HG02870 (cell line): ENCODE results near the gene HOXA3.

Experiments
- ATAC-seq: cut with Tn5 transposase; IDR thresholded peaks from one replicate; pipeline ENCODE4 v1.9.1; 2021; ENCODE audit warnings: mild to moderate bottlenecking, moderate library complexity; ENCODE audit not compliant: unreplicated experiment

HOXA3 gene

DNA sequence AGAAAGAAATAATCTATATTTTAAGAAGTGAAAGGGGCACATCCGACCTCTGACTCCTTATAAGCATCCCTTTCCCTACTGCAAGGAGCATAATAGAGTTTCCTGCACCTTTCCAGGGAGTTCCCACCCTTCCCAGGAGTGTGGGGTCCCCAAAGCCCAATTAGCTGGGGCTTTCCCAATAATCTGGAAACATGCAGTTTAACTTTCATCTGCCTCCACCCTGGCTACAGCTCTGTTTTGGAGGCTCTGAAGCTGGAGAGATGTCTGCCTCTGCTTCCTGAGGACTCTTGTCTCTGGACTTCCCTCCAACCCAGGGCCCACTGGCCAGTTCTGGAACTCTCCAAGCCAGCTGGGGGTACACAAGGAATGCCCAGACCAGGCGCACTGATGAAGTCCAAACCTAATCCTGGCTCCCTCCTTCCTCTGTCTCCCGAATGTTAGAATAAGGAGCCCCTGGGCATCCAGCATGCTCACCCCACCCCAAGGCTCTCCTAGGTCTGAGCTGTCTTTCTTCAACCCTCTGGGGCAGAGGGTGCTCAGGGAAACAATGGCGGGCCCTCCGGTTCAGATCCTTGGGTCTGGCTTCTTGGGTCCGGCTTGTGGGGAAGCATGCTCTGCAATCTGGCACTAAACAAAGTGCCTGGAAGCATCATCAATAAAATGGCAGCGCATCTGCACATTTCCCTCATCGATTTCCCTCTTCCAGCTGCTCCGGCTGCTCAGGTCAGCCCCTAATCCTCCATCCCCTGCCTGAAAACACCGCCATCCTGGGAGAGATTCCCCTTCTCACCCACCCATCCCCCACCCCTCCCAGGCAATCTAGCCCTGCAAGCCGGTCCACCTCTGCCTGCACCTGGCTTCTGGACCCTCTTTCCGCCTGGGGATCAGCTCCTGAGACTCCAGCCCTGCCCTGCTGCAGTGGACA lies 35.2 kb downstream of the HOXA3 start:
- no peak for ATAC-seq

DNA sequence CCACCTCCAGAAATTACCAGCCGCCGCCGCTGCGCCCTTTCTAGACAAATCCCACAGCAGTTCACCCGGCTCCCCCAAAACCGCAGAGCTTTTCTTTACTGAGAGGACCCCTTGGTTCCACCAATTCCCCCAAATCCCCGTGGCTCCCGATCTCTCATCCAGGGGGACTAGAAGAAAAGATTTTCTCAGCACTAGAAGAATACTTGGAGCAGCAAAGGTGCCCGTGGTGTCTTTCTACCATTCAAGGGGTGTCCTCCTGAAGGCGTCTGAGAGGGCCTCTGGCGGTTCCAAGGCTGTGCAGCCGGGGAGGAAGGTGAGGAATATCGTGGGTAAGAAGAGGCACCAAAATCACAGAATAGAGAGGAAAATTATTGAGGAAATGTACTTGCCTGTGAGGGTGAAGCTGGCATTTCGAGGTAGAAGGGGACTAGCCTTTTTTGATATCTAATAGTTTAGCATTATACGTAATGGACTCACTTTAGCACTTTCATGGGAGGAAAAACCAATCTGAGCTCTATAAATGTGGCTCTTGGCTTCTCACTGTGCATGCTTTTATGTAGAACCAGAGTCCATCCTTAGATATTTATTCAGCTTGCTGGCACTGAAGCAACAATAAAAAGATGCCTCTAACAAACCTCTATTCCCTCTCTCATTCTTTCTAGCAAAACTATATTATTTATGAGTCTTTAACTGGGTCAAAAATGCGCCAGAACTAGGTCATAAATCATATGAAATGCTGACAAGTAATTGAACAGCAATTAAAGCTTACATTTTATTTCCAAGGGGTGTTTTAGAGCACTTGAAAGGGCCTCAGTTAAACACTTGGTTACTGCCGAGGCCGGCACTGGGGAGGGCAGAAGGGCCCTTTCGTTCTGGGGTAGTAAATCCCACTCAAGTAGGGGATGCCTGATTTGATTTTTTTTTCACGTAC lies 36.1 kb downstream of the HOXA3 start:
- no peak for ATAC-seq

DNA sequence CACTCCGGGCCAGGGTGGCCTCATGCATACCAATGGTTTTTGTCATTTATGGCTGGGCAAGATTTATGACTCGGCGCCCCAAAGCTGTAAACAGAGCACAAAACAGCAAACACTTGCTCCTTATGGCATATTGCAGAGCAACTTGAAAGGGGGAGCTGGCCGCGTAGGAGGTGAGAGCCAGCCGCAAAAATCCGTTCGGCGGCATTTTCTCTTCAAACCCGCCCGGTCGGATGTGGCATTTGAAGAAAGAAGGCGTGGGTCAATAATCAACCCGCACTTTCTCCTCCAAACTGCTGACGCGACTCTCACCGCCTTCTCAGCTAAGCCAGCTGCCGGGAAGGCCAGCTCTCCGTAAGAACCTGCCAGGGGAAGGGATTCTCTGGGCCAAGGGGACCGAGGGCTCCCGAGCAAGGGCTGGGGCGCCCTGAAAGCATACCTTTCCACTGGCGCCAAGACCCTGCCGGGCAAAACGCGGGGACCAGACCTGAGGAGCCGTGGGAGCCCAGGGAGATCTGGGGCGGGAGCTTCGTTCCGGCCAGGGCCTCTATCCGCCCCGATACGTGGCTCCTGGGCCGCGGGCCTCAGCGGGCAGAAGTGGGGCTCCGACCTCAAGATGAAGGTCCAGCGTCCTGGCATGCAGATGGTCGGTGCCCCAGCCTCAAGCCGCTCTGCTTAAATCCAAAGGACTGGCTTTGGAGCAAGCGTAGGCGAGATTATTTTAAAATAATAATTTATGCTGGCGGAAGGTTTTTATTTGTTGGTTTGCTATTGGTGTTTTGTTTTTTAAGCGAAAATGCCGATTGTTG lies 37.0 kb downstream of the HOXA3 start:
- ATAC-seq, result no peak

DNA sequence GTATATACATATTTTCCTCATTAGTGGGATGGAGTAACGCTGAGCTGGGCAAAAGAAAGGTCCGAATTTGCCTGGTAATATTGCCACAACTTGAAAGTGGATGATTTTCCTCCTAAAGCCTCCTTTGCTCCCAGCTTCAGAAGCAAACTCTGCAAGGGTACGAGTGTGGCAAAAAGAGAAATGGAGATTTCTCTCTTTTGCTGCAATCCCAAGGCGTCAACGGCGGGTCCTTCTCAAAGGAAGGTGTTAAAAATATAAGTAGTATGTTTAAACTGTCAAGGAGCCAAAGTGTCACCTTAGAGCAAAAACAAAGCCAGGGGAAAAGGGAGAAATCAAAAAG lies 37.5 kb downstream of the HOXA3 start:
- no peak for ATAC-seq

DNA sequence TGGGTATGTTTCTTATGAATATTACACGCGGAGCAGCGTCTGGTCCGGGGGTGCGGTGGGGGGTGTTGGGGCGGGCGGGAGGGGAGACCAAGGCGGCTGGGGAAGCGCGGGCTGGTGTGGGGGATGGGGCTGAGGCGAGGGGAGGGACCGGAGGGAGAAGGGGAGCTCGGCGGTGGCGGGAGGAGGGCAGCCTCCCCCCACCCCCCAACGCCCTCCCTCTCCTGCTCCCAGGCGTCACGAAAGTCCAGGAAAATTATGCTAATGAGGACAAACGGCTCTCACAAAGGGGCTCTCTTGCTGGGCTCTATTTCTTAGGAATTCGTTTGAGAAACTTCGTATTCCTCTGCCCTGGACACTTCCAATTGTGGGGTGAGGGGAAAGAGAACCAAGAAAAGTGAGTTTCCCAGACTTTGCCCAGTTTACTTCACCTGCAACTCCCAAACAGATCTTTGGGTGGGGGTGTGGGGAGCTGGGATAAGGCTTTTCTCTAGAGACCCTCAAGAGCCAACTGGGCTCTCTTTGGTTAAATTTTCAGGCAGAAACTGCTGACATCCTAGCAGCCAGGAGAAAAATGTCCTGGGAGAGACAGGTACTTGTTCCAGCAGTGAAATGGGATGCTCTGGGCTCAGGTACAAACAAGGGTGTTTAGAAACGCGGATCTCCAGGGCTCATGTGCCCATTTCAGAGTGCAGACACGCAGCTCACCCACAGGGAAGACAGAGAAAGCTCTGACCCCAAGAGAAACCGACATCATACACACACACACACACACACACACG lies 38.2 kb downstream of the HOXA3 start:
- ATAC-seq, result no peak

DNA sequence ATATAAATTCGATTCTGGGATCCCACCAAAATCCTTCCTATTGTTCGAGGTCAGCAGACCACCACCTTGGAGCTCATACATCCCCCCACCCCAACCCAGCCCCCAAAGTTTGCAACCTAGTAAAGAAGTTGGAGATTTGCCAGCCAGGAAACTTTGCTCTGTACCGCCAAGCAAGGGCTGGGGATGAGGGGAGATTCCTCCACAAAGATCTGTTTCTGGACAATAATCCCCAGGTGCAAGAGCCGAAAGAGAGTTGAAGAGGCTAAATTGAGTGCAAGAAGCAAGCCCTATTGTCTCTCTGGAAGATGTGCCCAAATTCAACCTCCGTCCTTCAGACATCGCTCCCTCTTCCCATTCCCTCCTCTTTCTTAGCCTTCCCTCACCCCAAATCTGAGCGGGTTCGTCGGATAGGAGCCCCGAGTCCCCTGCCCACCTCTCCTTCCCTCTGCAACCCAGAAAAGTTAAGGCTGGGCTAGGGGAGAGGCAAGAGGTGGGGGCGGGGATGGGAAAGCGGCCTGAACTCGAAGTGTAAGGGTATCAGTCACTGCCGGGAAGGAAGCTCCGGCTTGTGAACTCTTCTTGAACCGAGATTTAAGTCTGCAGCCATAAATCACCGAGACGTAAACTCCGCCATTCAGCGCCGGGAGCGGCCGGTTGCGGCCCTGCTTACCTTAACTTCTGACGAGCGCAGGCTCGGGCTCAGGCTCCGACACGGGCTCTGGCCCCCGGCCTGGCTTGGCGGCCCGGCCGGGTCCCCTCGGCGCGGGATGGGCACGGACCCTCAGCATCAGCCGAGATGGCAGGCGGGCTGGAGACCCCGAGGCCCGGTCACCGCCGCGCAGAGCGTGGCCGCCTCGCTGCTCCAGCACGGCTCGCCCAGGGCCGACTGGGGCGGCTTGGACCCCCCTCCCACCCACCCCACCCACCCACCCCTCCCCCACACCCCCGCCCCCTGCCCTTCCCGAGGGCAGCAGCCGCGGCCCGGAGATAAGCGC lies 39.1 kb downstream of the HOXA3 start:
- no peak for ATAC-seq

DNA sequence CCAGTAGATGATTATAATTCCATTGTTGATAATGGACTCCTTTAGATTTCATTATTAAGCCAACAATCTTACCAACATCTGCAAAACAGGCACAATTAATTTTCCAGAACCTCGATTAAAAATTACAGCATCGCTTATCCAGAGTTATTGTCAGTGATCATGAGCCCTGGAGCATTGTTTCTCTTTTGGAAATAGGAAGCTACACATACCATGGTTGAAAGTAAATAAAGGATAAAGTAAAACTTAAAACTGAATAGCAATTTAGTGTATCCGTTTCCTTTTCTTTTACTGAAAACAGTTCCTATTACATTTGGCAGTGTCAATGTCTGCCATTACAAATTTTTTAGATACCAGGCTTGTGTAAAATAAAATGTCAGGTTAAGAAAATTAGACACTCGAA lies 40.0 kb downstream of the HOXA3 start:
- no peak for ATAC-seq

- no peak for ATAC-seq
Observed at GRCh38 chr7:27111751-27112277, 40.6 kb downstream of the HOXA3 start.

DNA sequence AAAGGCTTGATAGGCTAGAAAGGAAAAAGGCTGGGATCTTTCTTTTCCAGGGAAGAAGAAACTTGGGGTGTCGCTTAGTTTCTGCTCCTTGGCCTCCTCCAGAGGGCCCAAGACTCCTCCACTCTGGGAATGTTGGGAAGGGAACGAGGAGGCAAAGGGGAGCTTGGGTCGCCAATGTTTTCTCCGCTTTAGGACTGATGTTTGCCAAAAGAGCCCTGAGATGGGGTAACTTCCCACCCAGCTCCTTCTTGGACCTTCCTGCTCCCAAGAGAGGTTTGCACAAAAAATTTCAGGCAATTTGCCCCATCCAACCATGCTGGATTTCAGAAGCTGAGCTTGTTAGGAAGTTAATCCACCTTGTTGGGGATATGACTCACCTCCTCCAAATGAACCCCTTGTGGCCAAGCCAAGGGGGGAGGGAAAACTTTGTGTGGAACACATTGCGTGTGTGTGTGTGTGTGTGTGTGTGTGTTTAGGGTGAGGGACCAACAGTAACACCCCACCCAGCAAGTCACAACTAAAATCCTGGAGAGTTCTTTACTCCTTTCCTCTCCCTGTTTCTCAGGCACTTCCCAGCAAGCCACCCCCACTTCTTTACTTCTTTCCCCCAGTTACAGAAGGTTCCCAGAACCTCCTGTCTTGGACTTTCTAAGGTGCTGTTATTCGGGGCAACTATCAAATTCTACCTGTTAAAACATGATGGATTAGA lies 41.2 kb downstream of the HOXA3 start:
- no peak for ATAC-seq

GRCh38 chr7:27110186-27111031 lies 42.0 kb downstream of the HOXA3 start:
- ATAC-seq, result no peak

DNA sequence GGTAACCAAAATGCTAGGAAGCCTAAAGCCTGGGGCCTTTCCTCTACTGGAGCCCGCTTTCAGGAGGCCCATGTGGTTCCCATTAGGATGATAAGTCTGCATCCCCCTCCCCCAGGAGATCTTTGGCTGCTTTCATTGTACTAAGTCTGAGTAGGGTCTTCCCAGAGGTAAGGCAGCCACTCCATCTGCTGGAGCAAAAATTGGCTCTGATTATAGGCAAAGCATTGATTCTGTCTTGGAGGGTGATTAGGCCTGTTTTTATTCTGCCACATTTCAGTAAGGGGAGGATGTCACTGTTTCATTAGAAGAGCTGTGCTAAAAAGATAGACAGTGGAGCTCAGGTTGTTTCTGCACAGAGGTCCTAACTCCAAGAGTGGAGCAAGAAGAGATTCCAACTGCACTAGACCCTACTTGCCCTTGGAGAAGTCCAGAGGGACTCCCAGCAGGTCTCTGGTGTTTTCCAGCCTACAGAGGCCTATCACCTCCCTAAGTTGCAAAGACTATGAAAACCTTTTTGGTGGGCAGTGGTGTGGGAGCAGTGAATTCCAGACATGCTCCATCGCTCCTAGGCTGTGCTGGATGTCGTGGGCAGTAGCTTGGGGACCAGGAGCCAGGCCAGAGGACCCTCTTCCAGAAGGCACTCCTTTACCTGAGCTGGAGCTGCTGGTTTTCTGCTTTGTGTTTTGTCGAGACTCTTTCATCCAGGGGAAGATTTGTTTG lies 42.8 kb downstream of the HOXA3 start:
- ATAC-seq, result no peak

GRCh38 chr7:27108390-27109127 lies 43.8 kb downstream of the HOXA3 start:
- no peak for ATAC-seq

DNA sequence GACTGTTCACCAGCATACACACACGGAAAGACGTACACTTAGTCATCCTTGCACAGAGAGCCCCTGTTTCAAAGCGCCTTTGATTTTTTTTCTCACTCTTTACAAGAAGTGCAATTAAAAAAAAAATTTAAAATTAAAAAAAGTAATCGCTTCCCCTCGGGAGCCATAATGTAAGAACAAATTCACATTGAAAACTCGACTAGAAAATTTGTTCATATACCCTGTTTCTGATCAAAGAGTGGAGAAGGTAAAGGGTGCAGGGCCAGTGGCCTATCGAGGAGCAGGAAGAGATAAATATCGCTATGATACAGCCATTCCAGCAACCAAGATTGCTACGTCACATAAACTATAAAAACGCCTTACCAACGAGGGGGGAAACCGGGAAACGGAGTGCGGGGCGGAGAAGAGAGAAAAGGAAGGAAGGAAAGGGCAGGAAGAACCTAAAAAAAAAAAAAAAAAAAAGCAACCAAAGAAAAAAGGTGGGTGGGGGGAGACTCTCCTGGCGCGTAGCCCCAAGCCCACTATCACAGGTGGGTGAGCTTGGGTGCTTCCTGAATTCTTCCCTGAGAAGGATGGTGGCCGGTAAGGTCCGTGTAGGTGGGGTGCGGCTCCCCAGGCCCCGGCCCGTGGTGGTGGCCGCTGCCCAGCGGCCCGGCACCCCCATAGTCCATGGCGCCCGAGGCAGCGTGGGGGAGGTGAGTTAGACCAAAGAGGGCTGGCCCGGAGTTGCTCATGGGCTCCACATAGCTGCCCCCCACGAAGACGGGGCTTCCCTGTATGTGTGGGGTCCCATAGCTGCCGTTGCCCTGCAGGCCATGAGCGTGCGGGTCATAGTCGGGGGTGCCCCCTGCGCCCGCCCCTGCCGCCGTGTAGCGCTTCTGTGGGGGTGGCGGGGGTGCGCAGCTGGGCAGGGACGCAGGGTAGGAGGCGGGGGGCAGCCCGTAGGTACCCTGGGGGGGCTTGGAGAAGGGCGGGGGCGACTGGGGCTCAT lies 44.7 kb downstream of the HOXA3 start:
- no peak for ATAC-seq

DNA sequence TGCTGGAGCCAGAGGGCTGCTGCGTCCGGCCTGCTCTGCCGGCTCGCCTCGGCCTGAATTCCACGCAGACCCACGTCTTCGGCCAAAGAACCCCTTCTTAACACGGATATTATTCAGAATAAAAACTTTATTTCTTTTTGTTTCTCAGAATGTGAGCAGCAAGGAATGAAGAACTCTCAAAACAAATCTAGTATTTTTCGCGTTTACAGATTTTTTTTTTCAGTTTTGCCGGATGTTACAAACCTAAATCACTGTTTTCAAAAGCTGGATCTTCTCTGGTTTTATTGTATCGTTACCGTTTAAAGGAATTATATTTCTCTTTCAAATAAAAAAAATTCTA lies 45.5 kb downstream of the HOXA3 start:
- ATAC-seq, result no peak
